MCF 10A (cell line): ENCODE results near the gene LTBP2. TPM values are rescaled to one million over a fixed set of nuclear protein-coding genes. Genes with fewer than 3 reads are reported as not detected.
A peak's percentile ranks its signal among the peaks of the same experiment; 100 is the strongest.

Source experiments
- BruUV-seq: library from RNA; stranded (reverse); fragments of 400-500 nt; replicated peaks from 2 replicates; lab custom pipeline; 2021; lab: Mats Ljungman, UMichigan
- CTCF ChIA-PET: fragments of 300-600 bp; sonication (Branson Sonifier 250); formaldehyde crosslinking; extraction: SDS; loops from one replicate; lab custom pipeline; 2021; ENCODE audit warnings: antibody characterized with exemption, inconsistent platforms; lab: Yijun Ruan, JAX
- POLR2A ChIA-PET: fragments of 300-600, 350-650 bp; sonication (Branson Sonifier 250); formaldehyde crosslinking; extraction: SDS; loops from one replicate; lab custom pipeline; 2020; ENCODE audit warnings: antibody characterized with exemption, inconsistent platforms; lab: Yijun Ruan, JAX
- DNase-seq: peaks from one replicate; pipeline ENCODE4 v3.0.0-alpha.2; 2018; ENCODE audit not compliant: unreplicated experiment
- H3K27ac Mint-ChIP-seq: one replicate; pipeline ENCODE4 v1.8.0; 2022; ENCODE audit warnings: mild to moderate bottlenecking, low read depth, mixed read lengths; ENCODE audit not compliant: unreplicated experiment
- H3K27me3 Mint-ChIP-seq: one replicate; pipeline ENCODE4 v1.8.0; 2022; ENCODE audit warnings: mixed read lengths; ENCODE audit not compliant: insufficient read depth, unreplicated experiment
- H3K36me3 Mint-ChIP-seq: one replicate; pipeline ENCODE4 v1.8.0; 2022; ENCODE audit warnings: mild to moderate bottlenecking, moderate library complexity, mixed read lengths; ENCODE audit not compliant: insufficient read depth, unreplicated experiment
- H3K4me1 Mint-ChIP-seq: one replicate; pipeline ENCODE4 v1.8.0; 2022; ENCODE audit warnings: mixed read lengths; ENCODE audit not compliant: insufficient read depth, unreplicated experiment
- H3K4me3 Mint-ChIP-seq: one replicate; pipeline ENCODE4 v1.8.0; 2022; ENCODE audit warnings: mild to moderate bottlenecking, moderate library complexity, mixed read lengths; ENCODE audit not compliant: unreplicated experiment
- H3K9me3 Mint-ChIP-seq: one replicate; pipeline ENCODE4 v1.8.0; 2022; ENCODE audit warnings: mixed read lengths; ENCODE audit not compliant: unreplicated experiment
- CTCF ChIP-seq: fragments of 200-600 bp; IDR thresholded peaks from one replicate; pipeline ENCODE4 v1.8.0; 2022; ENCODE audit warnings: antibody characterized with exemption, mild to moderate bottlenecking; ENCODE audit not compliant: unreplicated experiment
- intact Hi-C: fragments of 100-400 bp; cut with micrococcal nuclease; formaldehyde crosslinking; loops from 2 replicates; pipeline ENCODE4 v1.14.1; 2022
- total RNA-seq: library from RNA; stranded (reverse); gene quantifications from 2 replicates; pipeline ENCODE4 v1.2.3, GENCODE V29; 2022

The LTBP2 gene
- total RNA-seq, 1 experiment from 2014 or later, result 16.8 TPM

- Mint-ChIP-seq H3K4me3 (no peak overlapping the region), H3K27me3 (no peaks in the 10 kb centered on the region), H3K4me1 (peaks cover 7% of the 10 kb centered on the region), H3K27ac (peak overlapping the region; percentile 42), H3K9me3 (no peaks in the 10 kb centered on the region), H3K36me3 (no peaks in the 10 kb centered on the region)
- DNase-seq, result no peak
- CTCF ChIA-PET, result interaction anchor here (1.5 kb wide), 1 partner anchor 10 kb away, joined by 4 read pairs; no protein-coding TSS in a partner anchor
- intact Hi-C loops, result no loop called here
- no TSS peak for BruUV-seq
- POLR2A ChIA-PET, result interaction anchor here (2.1 kb wide), 1 partner anchor 25 kb away, joined by 4 read pairs; no protein-coding TSS in a partner anchor
- TF ChIP-seq CTCF, result no peak
Observed at GRCh38 chr14:74591899-74592298, 20.1 kb downstream of the LTBP2 start.

- ChIA-PET POLR2A (interaction anchor here (0.9 to 2.1 kb wide), 5 partner anchors 9 to 61 kb away, joined by 3 to 4 read pairs (median 3); no protein-coding TSS in a partner anchor), CTCF (interaction anchor here (1.5 to 2.1 kb wide), 2 partner anchors 10 to 18 kb away, joined by 4 to 11 read pairs; no protein-coding TSS in a partner anchor)
- no peak for TF ChIP-seq CTCF
- no peaks in the 10 kb centered on the region for H3K36me3 Mint-ChIP-seq
- no peaks in the 10 kb centered on the region for H3K27me3 Mint-ChIP-seq
- no peak for DNase-seq
- H3K4me1 Mint-ChIP-seq, result peaks cover 4% of the 10 kb centered on the region
- H3K4me3 Mint-ChIP-seq, result no peak overlapping the region
- peak overlapping the region; percentile 42 for H3K27ac Mint-ChIP-seq
- BruUV-seq, result no TSS peak
- intact Hi-C loops, result no loop called here
- H3K9me3 Mint-ChIP-seq, result no peaks in the 10 kb centered on the region
Observed at GRCh38 chr14:74591394-74591793, 20.6 kb downstream of the LTBP2 start.

GRCh38 chr14:74589291-74589879, 22.7 kb downstream of the LTBP2 start:
- H3K36me3 Mint-ChIP-seq, result no peaks in the 10 kb centered on the region
- ChIA-PET CTCF (interaction anchor here (1.6 to 2.1 kb wide), 2 partner anchors 15 to 20 kb away, joined by 4 to 11 read pairs; no protein-coding TSS in a partner anchor), POLR2A (interaction anchor here (1.1 kb wide), 1 partner anchor 16 kb away, joined by 4 read pairs; no protein-coding TSS in a partner anchor)
- intact Hi-C loops, result no loop called here
- no peak for DNase-seq
- H3K27me3 Mint-ChIP-seq, result no peaks in the 10 kb centered on the region
- no peaks in the 10 kb centered on the region for H3K9me3 Mint-ChIP-seq
- TF ChIP-seq CTCF, result no peak
- H3K4me3 Mint-ChIP-seq, result no peak overlapping the region
- H3K4me1 Mint-ChIP-seq, result peaks cover 7% of the 10 kb centered on the region
- H3K27ac Mint-ChIP-seq, result no peak overlapping the region
- no TSS peak for BruUV-seq

- no peak for TF ChIP-seq CTCF
- ChIA-PET CTCF (no interaction called here), POLR2A (interaction anchor here (1.3 to 1.5 kb wide), 2 partner anchors 15 to 21 kb away, joined by 3 to 6 read pairs; no protein-coding TSS in a partner anchor)
- Mint-ChIP-seq H3K9me3 (no peaks in the 10 kb centered on the region), H3K36me3 (no peaks in the 10 kb centered on the region), H3K4me1 (peaks cover 27% of the 10 kb centered on the region), H3K27ac (peak overlapping the region; percentile 65), H3K27me3 (no peaks in the 10 kb centered on the region), H3K4me3 (no peak overlapping the region)
- no TSS peak for BruUV-seq
- intact Hi-C loops, result no loop called here
- DNase-seq, result no peak
Observed at GRCh38 chr14:74587363-74587707, 24.7 kb downstream of the LTBP2 start.
